GM23338 (cell line): ENCODE results near the gene FSIP1. TPM values are rescaled to one million over a fixed set of nuclear protein-coding genes. Genes with fewer than 3 reads are reported as not detected.

Source experiments
- ATAC-seq: fragments of 200-7000 bp; cut with Tn5 transposase; 3 replicates; pipeline ENCODE4 v1.9.1; 2020
- DNase-seq: peaks from one replicate; pipeline ENCODE4 v3.0.0-alpha.2; 2015; ENCODE audit warnings: low spot score
- H2AFZ ChIP-seq: fragments of 200-600 bp; sonication (generic); 2 replicates; pipeline ENCODE4 v1.8.0; 2016; ENCODE audit warnings: antibody characterized with exemption, mild to moderate bottlenecking, moderate library complexity
- H3F3A ChIP-seq: fragments of 200-600 bp; sonication (generic); replicated peaks from 2 replicates; pipeline ENCODE4 v1.8.0; 2017; ENCODE audit warnings: antibody characterized with exemption, mixed run types, low read depth
- H3K27ac ChIP-seq: fragments of 200-600 bp; sonication (generic); 2 replicates; pipeline ENCODE4 v1.6.1; 2016; ENCODE audit warnings: low read depth
- H3K27me3 ChIP-seq: fragments of 200-600 bp; sonication (generic); 2 replicates; pipeline ENCODE4 v1.8.0; 2016; ENCODE audit warnings: mild to moderate bottlenecking, mixed run types, moderate library complexity; ENCODE audit not compliant: insufficient read depth
- H3K36me3 ChIP-seq: fragments of 200-600 bp; sonication (generic); 2 replicates; pipeline ENCODE4 v1.8.0; 2016; ENCODE audit warnings: mild to moderate bottlenecking; ENCODE audit not compliant: insufficient read depth
- H3K4me1 ChIP-seq: fragments of 200-600 bp; sonication (generic); 2 replicates; pipeline ENCODE4 v1.8.0; 2016; ENCODE audit warnings: mild to moderate bottlenecking, moderate library complexity; ENCODE audit not compliant: insufficient read depth
- H3K4me2 ChIP-seq: fragments of 200-600 bp; sonication (generic); 2 replicates; pipeline ENCODE4 v1.7.1; 2017; ENCODE audit warnings: mixed run types
- H3K4me3 ChIP-seq: fragments of 200-600 bp; sonication (generic); 2 replicates; pipeline ENCODE4 v1.6.1; 2016; ENCODE audit warnings: mixed run types
- H3K79me2 ChIP-seq: fragments of 200-600 bp; sonication (generic); replicated peaks from 2 replicates; pipeline ENCODE4 v1.8.0; 2017; ENCODE audit warnings: mild to moderate bottlenecking; ENCODE audit not compliant: insufficient read depth
- H3K9me2 ChIP-seq: fragments of 200-600 bp; sonication (generic); 2 replicates; pipeline ENCODE4 v1.8.0; 2017; ENCODE audit not compliant: insufficient read depth
- H4K20me1 ChIP-seq: fragments of 200-600 bp; sonication (generic); replicated peaks from 2 replicates; pipeline ENCODE4 v1.8.0; 2017; ENCODE audit warnings: mild to moderate bottlenecking; ENCODE audit not compliant: insufficient read depth
- H3K27ac Mint-ChIP-seq: 2 replicates; pipeline ENCODE4 v1.8.0; 2020; ENCODE audit warnings: inconsistent platforms, mild to moderate bottlenecking, moderate library complexity, mixed read lengths
- H3K27me3 Mint-ChIP-seq: 3 replicates; pipeline ENCODE4 v1.8.0; 2022; ENCODE audit warnings: low read depth, mild to moderate bottlenecking, moderate library complexity, mixed read lengths, inconsistent platforms; ENCODE audit not compliant: insufficient read depth, poor library complexity
- H3K36me3 Mint-ChIP-seq: 3 replicates; pipeline ENCODE4 v1.8.0; 2021; ENCODE audit warnings: low read depth, mild to moderate bottlenecking, inconsistent platforms, moderate library complexity, mixed read lengths
- H3K4me1 Mint-ChIP-seq: 3 replicates; pipeline ENCODE4 v1.8.0; 2020; ENCODE audit warnings: mild to moderate bottlenecking, inconsistent platforms, mixed read lengths
- H3K4me3 Mint-ChIP-seq: 3 replicates; pipeline ENCODE4 v1.8.0; 2021; ENCODE audit warnings: moderate library complexity, mild to moderate bottlenecking, inconsistent platforms, mixed read lengths
- H3K9me3 Mint-ChIP-seq: 3 replicates; pipeline ENCODE4 v1.8.0; 2020; ENCODE audit warnings: moderate library complexity, mild to moderate bottlenecking, inconsistent platforms, mixed read lengths
- CREB1 ChIP-seq: fragments of 250-450 bp; sonication (Bioruptor Pico); IDR thresholded peaks from 2 replicates; pipeline ENCODE4 v1.5.0; 2020; ENCODE audit warnings: low read depth, mild to moderate bottlenecking, moderate library complexity
- CTCF ChIP-seq, 2 experiments: fragments of 200-600 bp in 1 of 2; sonication (generic) in 1 of 2; conservative IDR thresholded peaks; 2 replicates each; pipeline versions ENCODE4 v1.5.1 to v1.6.1; 2016 to 2017; ENCODE audit warnings: antibody characterized with exemption in 2 of 2, low read depth in 2 of 2, mild to moderate bottlenecking in 2 of 2, moderate library complexity in 1 of 2
- ETS1 ChIP-seq: IDR thresholded peaks from 2 replicates; pipeline ENCODE4 v1.6.1; 2016; ENCODE audit warnings: antibody characterized with exemption
- EZH2 ChIP-seq: fragments of 200-600 bp; sonication (generic); IDR thresholded peaks from one replicate; pipeline ENCODE4 v1.8.0; 2017; ENCODE audit warnings: antibody characterized with exemption, mild to moderate bottlenecking, low read depth; ENCODE audit not compliant: unreplicated experiment
- EZH2phosphoT487 ChIP-seq: fragments of 200-600 bp; sonication (generic); IDR thresholded peaks from one replicate; pipeline ENCODE4 v1.8.1; 2018; ENCODE audit warnings: antibody characterized with exemption; ENCODE audit not compliant: unreplicated experiment
- JUNB ChIP-seq: IDR thresholded peaks from one replicate; pipeline ENCODE4 v1.6.1; 2016; ENCODE audit warnings: antibody characterized with exemption; ENCODE audit not compliant: unreplicated experiment
- NANOG ChIP-seq: IDR thresholded peaks from 2 replicates; pipeline ENCODE4 v1.6.1; 2016; ENCODE audit warnings: antibody characterized with exemption, borderline replicate concordance
- POLR2AphosphoS5 ChIP-seq: IDR thresholded peaks from 2 replicates; pipeline ENCODE4 v1.6.1; 2016; ENCODE audit warnings: antibody characterized with exemption, low read depth
- REST ChIP-seq: IDR thresholded peaks from one replicate; pipeline ENCODE4 v1.6.1; 2018; ENCODE audit warnings: antibody characterized with exemption; ENCODE audit not compliant: unreplicated experiment
- STAT1 ChIP-seq: IDR thresholded peaks from one replicate; pipeline ENCODE4 v1.6.1; 2016; ENCODE audit warnings: antibody characterized with exemption; ENCODE audit not compliant: unreplicated experiment
- ZNF114 ChIP-seq: fragments of 250-450 bp; sonication (Bioruptor Pico); IDR thresholded peaks from 2 replicates; pipeline ENCODE4 v1.5.0; 2020; ENCODE audit warnings: mild to moderate bottlenecking, moderate library complexity
- ZNF331 ChIP-seq: fragments of 250-450 bp; sonication (Bioruptor Pico); IDR thresholded peaks from 2 replicates; pipeline ENCODE4 v1.5.0; 2020; ENCODE audit warnings: low read depth, mild to moderate bottlenecking, moderate library complexity
- ZNF462 ChIP-seq: fragments of 250-450 bp; sonication (Bioruptor Pico); IDR thresholded peaks from 2 replicates; pipeline ENCODE4 v1.5.0; 2020; ENCODE audit warnings: mild to moderate bottlenecking, moderate library complexity
- polyA plus RNA-seq: library from polyadenylated mRNA; unstranded; fragments of >200 nt; fragmentation: Nextera tagmentation; extraction: Ambion mirVana; gene quantifications from 2 replicates; pipeline ENCODE4 v1.2.1, GENCODE V29; 2016
- total RNA-seq: library from RNA; depleted of rRNA; stranded (reverse); fragments of >200 nt; shearing (Covaris generic); gene quantifications from 2 replicates; pipeline ENCODE4 v1.2.3, GENCODE V29; 2014

FSIP1 gene
- total and polyA plus RNA-seq, 2 experiments from 2014 or later = 0.92 to 2.1 TPM

GRCh38 chr15:39785139-39785538, 2.5 kb upstream of the FSIP1 start:
- H2AFZ ChIP-seq = no peak overlapping the region
- H3K4me3 ChIP-seq = peak overlapping the region; percentile 8
- Mint-ChIP-seq H3K36me3 (no peaks in the 10 kb centered on the region; the same call in 2 of the 3 replicates), H3K4me1 (peaks cover 69% of the 10 kb centered on the region), H3K27me3 (peaks cover 2% of the 10 kb centered on the region), H3K4me3 (peak overlapping the region; percentile 78), H3K9me3 (no peaks in the 10 kb centered on the region; the same call in 2 of the 3 replicates), H3K27ac (peak overlapping the region; percentile 49; the same call in 1 of the 2 replicates)
- TF ChIP-seq NANOG (no peak), JUNB (no peak), POLR2AphosphoS5 (no peak), REST (no peak), CTCF (conservative IDR thresholded peaks at IDR 0.05; ENCODE audit: low read depth in 2 of 2) (no peak), ZNF462 (CRISPR knock-in tag) (no peak), ETS1 (no peak), CREB1 (CRISPR knock-in tag) (no peak), ZNF331 (CRISPR knock-in tag) (no peak), EZH2 (no peak), STAT1 (no peak), EZH2phosphoT487 (no peak), ZNF114 (CRISPR knock-in tag) (no peak)
- peak overlapping the region; percentile 94 for H3K4me2 ChIP-seq
- H3K27me3 ChIP-seq = no peaks in the 10 kb centered on the region
- DNase-seq (no peak), ATAC-seq (no peak)
- no peaks in the 10 kb centered on the region for H3K9me2 ChIP-seq
- H3F3A ChIP-seq = no peaks in the 10 kb centered on the region; the same call in 1 of the 2 replicates
- no peaks in the 10 kb centered on the region for H3K36me3 ChIP-seq
- peaks cover 27% of the 10 kb centered on the region for H3K79me2 ChIP-seq
- peak overlapping the region; percentile 47; the same call in 1 of the 2 replicates for H3K27ac ChIP-seq
- peaks cover 64% of the 10 kb centered on the region for H3K4me1 ChIP-seq
- no peaks in the 10 kb centered on the region for H4K20me1 ChIP-seq
